Suprapubic skin (tissue), 4 donors: Measurements from ENCODE around the gene NET1. TPM values are rescaled to one million over a fixed set of nuclear protein-coding genes. Genes with fewer than 3 reads are reported as not detected.

Source experiments
- DNase-seq, 2 donors: peaks; one replicate each; pipeline ENCODE4 v3.0.0-alpha.2; 2019; ENCODE audit warnings: low spot score in 2 of 2
- H3K27ac ChIP-seq: fragments of 200-600 bp; sonication (generic); one replicate; pipeline ENCODE4 v1.5.1; 2019
- H3K27me3 ChIP-seq: fragments of 200-600 bp; sonication (generic); one replicate; pipeline ENCODE4 v1.5.1; 2019
- H3K36me3 ChIP-seq: fragments of 200-600 bp; sonication (generic); one replicate; pipeline ENCODE4 v1.5.1; 2019
- H3K4me1 ChIP-seq: fragments of 200-600 bp; sonication (generic); one replicate; pipeline ENCODE4 v1.5.1; 2019
- H3K4me3 ChIP-seq: fragments of 200-600 bp; sonication (generic); one replicate; pipeline ENCODE4 v1.5.1; 2019; ENCODE audit warnings: mild to moderate bottlenecking
- H3K9me3 ChIP-seq: fragments of 200-600 bp; sonication (generic); one replicate; pipeline ENCODE4 v1.5.1; 2019
- EP300 ChIP-seq: sonication (generic); formaldehyde crosslinking; IDR thresholded peaks from one replicate; pipeline ENCODE4 v1.6.1; 2017; ENCODE audit warnings: antibody characterized with exemption
- POLR2A ChIP-seq, 2 donors: fragments of 450-650 bp; IDR thresholded peaks; one replicate each; pipeline ENCODE4 v1.6.1; 2017; ENCODE audit warnings: antibody characterized with exemption in 2 of 2, mild to moderate bottlenecking in 2 of 2, moderate library complexity in 2 of 2
- POLR2AphosphoS5 ChIP-seq, 3 donors: sonication (generic); formaldehyde crosslinking; IDR thresholded peaks; one replicate each; pipeline ENCODE4 v1.6.1; 2017; ENCODE audit warnings: antibody characterized with exemption in 3 of 3
- WGBS: methylation state at CpG from one replicate; pipeline ENCODE4 v1.1.5; 2018; 5-methylcytosine and 5-hydroxymethylcytosine counted together
- total RNA-seq, 4 donors: library from RNA; depleted of rRNA; stranded (reverse); fragments of >200 nt; gene quantifications; one replicate each; pipeline ENCODE4 v1.1.0, GENCODE V29; 2016
- TF ChIP-seq, protein P1 (sequence below), 2 donors: fragments of 200-600 bp in 1 of 2; fragments of 450-650 bp in 1 of 2; sonication (generic) in 1 of 2; IDR thresholded peaks; one replicate each; pipeline ENCODE4 v1.5.1; 2016 to 2019; ENCODE audit warnings: antibody characterized with exemption in 2 of 2, mild to moderate bottlenecking in 1 of 2, moderate library complexity in 1 of 2

Gene NET1
- total RNA-seq, 4 donors from 2014 or later, result 69.9 to 92.8 (median 76.2) TPM

DNA sequence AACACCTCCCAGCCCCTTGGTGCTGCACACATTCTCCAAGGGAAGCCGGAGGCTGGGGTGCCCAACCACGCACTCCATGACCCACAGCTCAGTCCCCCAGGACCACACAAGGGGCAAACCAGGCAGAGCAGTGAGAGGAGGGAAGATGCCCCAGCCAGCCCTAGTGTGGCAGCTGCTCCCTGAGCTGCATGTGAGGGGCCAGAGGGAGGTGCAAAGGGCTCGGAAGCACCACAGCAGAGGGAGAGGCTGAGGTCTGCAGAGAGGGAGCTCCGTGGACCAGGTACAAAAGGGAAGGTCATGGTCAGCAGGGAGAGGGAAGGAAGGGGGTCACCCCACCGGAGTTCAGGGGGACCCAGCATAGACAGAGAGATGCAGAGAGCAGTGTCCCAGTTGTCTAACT lies 88.6 kb downstream of the NET1 start:
- no peak overlapping the region for H3K4me3 ChIP-seq
- DNase-seq, result no peak
- WGBS, result 89% methylated on average over 4 of the region's 5 CpGs
- H3K4me1 ChIP-seq, result peaks cover 79% of the 10 kb centered on the region
- TF ChIP-seq POLR2AphosphoS5 (IDR thresholded peaks at IDR 0.05) (no peak), EP300 (no peak), POLR2A (IDR thresholded peaks at IDR 0.05) (no peak)
- TF ChIP-seq, protein P1, sequence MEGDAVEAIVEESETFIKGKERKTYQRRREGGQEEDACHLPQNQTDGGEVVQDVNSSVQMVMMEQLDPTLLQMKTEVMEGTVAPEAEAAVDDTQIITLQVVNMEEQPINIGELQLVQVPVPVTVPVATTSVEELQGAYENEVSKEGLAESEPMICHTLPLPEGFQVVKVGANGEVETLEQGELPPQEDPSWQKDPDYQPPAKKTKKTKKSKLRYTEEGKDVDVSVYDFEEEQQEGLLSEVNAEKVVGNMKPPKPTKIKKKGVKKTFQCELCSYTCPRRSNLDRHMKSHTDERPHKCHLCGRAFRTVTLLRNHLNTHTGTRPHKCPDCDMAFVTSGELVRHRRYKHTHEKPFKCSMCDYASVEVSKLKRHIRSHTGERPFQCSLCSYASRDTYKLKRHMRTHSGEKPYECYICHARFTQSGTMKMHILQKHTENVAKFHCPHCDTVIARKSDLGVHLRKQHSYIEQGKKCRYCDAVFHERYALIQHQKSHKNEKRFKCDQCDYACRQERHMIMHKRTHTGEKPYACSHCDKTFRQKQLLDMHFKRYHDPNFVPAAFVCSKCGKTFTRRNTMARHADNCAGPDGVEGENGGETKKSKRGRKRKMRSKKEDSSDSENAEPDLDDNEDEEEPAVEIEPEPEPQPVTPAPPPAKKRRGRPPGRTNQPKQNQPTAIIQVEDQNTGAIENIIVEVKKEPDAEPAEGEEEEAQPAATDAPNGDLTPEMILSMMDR (IDR thresholded peaks at IDR 0.05), result no peak
- no peaks in the 10 kb centered on the region for H3K27me3 ChIP-seq
- no peaks in the 10 kb centered on the region for H3K9me3 ChIP-seq
- no peaks in the 10 kb centered on the region for H3K36me3 ChIP-seq
- H3K27ac ChIP-seq, result peak overlapping the region; percentile 82

DNA sequence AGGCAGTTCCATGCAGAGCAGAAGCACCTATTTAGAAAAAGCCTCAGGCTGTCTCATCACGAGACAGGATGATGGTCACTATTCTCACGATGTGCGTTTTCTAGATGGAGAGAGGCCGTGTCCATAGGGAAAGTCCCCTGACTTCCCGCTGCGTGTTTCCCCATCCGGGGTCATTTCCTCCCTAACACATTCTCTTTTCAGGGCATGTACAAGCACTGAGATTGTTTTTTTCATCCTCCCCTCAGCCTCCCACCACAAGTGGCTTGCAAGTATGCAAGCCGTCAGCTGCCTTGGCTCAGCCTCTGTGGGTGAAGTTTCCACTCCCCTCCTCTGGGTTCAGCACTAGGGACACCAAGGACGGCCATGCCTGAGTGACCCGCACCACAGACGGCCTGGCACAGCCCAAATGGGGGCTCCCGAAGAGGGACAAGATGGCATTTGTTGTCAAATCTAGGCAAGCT lies 89.7 kb downstream of the NET1 start:
- WGBS, result 70% methylated on average over 11 of the region's 12 CpGs

DNA sequence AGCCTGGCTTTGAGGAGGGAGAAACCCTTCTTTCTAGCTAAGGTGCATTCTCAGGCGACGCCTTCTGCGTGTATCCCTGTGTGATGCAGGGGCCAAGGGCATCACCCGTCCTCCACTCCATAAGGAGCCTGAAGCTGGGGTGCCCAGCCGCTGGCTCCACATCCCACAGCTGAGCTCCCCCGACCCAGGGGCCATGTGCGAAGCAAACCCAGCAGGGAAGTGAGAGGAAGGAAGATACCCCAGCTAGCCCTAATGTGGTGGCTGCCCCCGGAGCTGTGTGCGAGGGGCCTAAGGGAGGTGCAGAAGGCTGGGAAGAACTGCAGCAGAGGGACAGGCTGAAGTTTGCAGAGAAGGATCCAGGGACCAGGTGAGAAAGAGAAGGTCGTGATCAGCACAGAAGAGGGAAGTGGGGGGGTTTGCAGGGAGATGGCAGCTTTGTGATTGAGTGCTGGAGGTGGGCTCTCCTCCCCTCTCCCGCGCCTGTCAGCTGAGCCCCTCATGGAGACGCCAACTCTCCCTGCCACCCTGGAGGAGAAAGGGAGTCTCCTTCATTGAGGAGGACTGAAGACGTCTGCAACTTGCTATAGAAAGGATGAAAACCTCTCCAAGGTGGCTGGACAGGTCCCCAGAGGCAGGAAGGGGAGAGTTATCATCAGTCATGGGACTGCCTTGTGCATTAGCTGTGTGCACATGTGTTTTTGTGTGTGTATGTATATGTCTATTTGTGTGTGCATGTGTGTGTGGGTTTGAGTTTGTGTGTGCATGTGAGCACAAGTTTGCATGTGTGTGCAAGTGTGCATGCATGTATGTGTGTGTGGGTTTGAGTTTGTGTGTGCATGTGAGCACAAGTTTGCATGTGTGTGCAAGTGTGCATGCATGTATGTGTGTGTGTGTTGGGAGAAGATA lies 90.5 kb downstream of the NET1 start:
- Histone ChIP-seq H3K9me3 (no peaks in the 10 kb centered on the region), H3K4me3 (no peak overlapping the region), H3K27me3 (no peaks in the 10 kb centered on the region), H3K36me3 (no peaks in the 10 kb centered on the region), H3K4me1 (peaks cover 94% of the 10 kb centered on the region), H3K27ac (peak overlapping the region; percentile 82)
- WGBS, result 66% methylated on average over 14 of the region's 14 CpGs
- DNase-seq, result peak in 1 of 2 donors; percentile 48
- TF ChIP-seq POLR2A (IDR thresholded peaks at IDR 0.05) (no peak), EP300 (no peak), POLR2AphosphoS5 (IDR thresholded peaks at IDR 0.05) (no peak)
- TF ChIP-seq, protein P1 (IDR thresholded peaks at IDR 0.05), result no peak

More for the DNA sequence above, 89.7 kb downstream of the NET1 start:
- Histone ChIP-seq H3K4me3 (no peak overlapping the region), H3K27me3 (no peaks in the 10 kb centered on the region), H3K9me3 (no peaks in the 10 kb centered on the region), H3K4me1 (peaks cover 87% of the 10 kb centered on the region), H3K27ac (peak overlapping the region; percentile 82), H3K36me3 (no peaks in the 10 kb centered on the region)
- no peak for DNase-seq
- no peak for TF ChIP-seq POLR2AphosphoS5 (IDR thresholded peaks at IDR 0.05)
- no peak for TF ChIP-seq EP300
- TF ChIP-seq, protein P1 (IDR thresholded peaks at IDR 0.05), result no peak
- no peak for TF ChIP-seq POLR2A (IDR thresholded peaks at IDR 0.05)

DNA sequence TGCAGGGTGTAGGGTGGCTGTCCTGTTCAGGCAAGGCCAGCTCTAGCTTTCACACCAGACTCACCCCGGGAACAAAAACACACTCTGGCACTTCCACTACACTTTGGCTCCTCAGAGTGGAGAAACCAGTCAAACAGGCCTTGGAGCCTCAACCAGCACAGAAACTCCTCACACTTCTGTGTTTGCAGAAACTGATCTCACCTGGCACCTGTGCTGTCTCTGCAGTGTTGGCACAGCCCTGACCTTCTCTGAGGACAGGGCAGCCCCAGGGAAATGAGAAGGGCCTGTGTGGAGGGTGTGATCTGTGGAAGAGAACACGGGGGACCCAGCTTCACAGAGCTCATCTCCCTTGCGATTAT lies 91.1 kb downstream of the NET1 start:
- H3K9me3 ChIP-seq, result no peaks in the 10 kb centered on the region
- H3K36me3 ChIP-seq, result no peaks in the 10 kb centered on the region
- H3K27ac ChIP-seq, result peak overlapping the region; percentile 82
- TF ChIP-seq, protein P1 (IDR thresholded peaks at IDR 0.05), result no peak
- TF ChIP-seq POLR2AphosphoS5 (IDR thresholded peaks at IDR 0.05), result peak in 2 of 3 donors; percentile 65 to 92
- no peak overlapping the region for H3K4me3 ChIP-seq
- H3K4me1 ChIP-seq, result peaks cover 95% of the 10 kb centered on the region
- WGBS, result 42% methylated on average over 3 of the region's 3 CpGs
- H3K27me3 ChIP-seq, result no peaks in the 10 kb centered on the region
- DNase-seq, result peak in 1 of 2 donors; percentile 66
